Endothelial cell (in vitro differentiated cells): ENCODE data around the gene FTSJ1. TPM values are rescaled to one million over a fixed set of nuclear protein-coding genes. Genes with fewer than 3 reads are reported as not detected.

Source experiments
- DNase-seq: peaks from one replicate; pipeline ENCODE4 v3.0.0; 2021; ENCODE audit warnings: low spot score
- H3K27ac Mint-ChIP-seq: one replicate; pipeline ENCODE4 v1.8.0; 2021; ENCODE audit warnings: mixed read lengths, inconsistent platforms; ENCODE audit not compliant: unreplicated experiment
- H3K27me3 Mint-ChIP-seq: one replicate; pipeline ENCODE4 v1.8.0; 2021; ENCODE audit warnings: mild to moderate bottlenecking, moderate library complexity, mixed read lengths, inconsistent platforms; ENCODE audit not compliant: unreplicated experiment
- H3K36me3 Mint-ChIP-seq: one replicate; pipeline ENCODE4 v1.8.0; 2021; ENCODE audit warnings: mild to moderate bottlenecking, low read depth, mixed read lengths, inconsistent platforms; ENCODE audit not compliant: unreplicated experiment
- H3K4me1 Mint-ChIP-seq: one replicate; pipeline ENCODE4 v1.8.0; 2021; ENCODE audit warnings: mild to moderate bottlenecking, mixed read lengths, inconsistent platforms; ENCODE audit not compliant: unreplicated experiment
- H3K4me3 Mint-ChIP-seq: one replicate; pipeline ENCODE4 v1.8.0; 2021; ENCODE audit warnings: mild to moderate bottlenecking, mixed read lengths, inconsistent platforms; ENCODE audit not compliant: unreplicated experiment
- H3K9me3 Mint-ChIP-seq: one replicate; pipeline ENCODE4 v1.8.0; 2021; ENCODE audit warnings: mixed read lengths, inconsistent platforms; ENCODE audit not compliant: unreplicated experiment
- total RNA-seq: library from RNA; stranded (reverse); fragmentation: NEBNext Ultra II Directional; extraction: Animal tissue kit (Norgen Biotek cat#: 25700); gene quantifications from one replicate; pipeline ENCODE4 v1.2.1, GENCODE V29; 2021; ENCODE audit not compliant: unreplicated experiment
- TF ChIP-seq, protein P1 (sequence below): fragments of 200-600 bp; sonication (generic); IDR thresholded peaks from one replicate; pipeline ENCODE4 v1.5.0; 2021; ENCODE audit warnings: antibody characterized with exemption; ENCODE audit not compliant: unreplicated experiment

FTSJ1 gene
- total RNA-seq, 1 donor from 2014 or later: 38.4 TPM

DNA sequence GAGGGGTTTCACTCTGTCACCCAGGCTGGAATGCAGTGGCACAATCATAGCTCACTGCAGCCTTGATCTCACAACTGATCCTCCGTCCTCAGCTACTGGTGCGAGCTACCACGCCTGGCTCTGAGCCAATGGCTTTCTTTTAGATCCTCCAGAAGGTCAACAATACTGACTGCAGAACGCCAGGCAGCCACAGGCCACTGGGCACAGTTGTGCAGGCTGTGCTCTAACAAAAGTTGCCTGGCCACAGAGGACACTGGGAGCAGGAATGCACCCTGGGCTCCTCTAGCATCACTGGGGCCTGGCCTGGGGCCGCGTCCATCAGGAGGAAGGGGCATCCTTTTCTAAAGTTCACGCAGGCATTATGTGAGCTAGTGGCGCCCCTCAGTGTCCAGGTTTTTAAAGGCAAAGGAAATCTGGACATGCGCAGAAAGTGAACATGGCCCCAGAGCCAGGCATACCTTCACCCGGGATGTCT lies 17.9 kb downstream of the FTSJ1 start:
- H3K27me3 Mint-ChIP-seq: peaks cover 4% of the 10 kb centered on the region
- H3K4me3 Mint-ChIP-seq: no peak overlapping the region
- H3K4me1 Mint-ChIP-seq: peaks cover 5% of the 10 kb centered on the region
- H3K27ac Mint-ChIP-seq: no peak overlapping the region
- H3K36me3 Mint-ChIP-seq: no peaks in the 10 kb centered on the region
- peak; percentile 47 for DNase-seq
- TF ChIP-seq, protein P1, sequence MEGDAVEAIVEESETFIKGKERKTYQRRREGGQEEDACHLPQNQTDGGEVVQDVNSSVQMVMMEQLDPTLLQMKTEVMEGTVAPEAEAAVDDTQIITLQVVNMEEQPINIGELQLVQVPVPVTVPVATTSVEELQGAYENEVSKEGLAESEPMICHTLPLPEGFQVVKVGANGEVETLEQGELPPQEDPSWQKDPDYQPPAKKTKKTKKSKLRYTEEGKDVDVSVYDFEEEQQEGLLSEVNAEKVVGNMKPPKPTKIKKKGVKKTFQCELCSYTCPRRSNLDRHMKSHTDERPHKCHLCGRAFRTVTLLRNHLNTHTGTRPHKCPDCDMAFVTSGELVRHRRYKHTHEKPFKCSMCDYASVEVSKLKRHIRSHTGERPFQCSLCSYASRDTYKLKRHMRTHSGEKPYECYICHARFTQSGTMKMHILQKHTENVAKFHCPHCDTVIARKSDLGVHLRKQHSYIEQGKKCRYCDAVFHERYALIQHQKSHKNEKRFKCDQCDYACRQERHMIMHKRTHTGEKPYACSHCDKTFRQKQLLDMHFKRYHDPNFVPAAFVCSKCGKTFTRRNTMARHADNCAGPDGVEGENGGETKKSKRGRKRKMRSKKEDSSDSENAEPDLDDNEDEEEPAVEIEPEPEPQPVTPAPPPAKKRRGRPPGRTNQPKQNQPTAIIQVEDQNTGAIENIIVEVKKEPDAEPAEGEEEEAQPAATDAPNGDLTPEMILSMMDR: no peak
- no peaks in the 10 kb centered on the region for H3K9me3 Mint-ChIP-seq

DNA sequence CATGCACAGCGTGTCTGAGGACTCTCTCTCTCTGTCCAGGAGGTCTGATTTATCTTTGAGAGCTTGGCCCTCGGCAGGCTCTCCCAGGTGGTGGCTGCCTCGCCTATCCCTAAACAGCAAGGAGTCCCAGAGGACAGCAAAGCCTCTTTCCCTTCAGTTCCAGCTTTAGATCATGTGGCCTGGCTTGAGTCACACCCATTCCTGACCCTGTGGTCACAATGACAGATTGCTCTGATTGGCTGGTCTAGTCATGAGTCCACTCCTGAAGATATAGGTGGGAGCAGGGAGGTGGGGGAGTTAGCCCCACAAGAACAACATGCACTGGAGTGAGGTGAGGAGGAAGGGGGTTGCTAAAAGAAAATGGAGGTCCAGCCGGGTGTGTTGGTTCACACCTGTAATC lies 20.7 kb downstream of the FTSJ1 start:
- Mint-ChIP-seq H3K36me3 (no peaks in the 10 kb centered on the region), H3K4me3 (no peak overlapping the region), H3K27me3 (peaks cover 6% of the 10 kb centered on the region), H3K9me3 (no peaks in the 10 kb centered on the region), H3K4me1 (peaks cover 5% of the 10 kb centered on the region), H3K27ac (no peak overlapping the region)
- TF ChIP-seq, protein P1: no peak
- DNase-seq: no peak

DNA sequence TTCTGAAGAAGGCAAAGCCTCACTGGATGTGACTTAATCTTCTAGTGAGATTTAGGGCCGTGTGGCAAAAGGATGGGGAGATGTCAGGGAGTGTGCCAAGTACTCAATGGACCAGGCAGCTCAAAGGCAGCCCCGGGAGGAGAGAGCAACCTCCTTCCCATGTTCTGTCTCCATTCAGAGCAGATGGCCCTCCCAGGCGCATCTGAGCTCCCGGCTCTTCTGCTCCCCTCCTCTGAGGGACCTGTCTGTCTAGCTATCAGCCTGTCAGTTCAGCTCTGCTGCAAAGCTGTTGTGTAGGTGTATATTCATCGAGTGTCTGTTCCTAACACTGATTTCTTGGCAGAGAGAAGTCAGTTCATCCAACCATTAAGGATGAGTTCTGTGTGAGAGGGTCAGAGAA lies 21.9 kb downstream of the FTSJ1 start:
- H3K36me3 Mint-ChIP-seq: no peaks in the 10 kb centered on the region
- DNase-seq: no peak
- H3K4me1 Mint-ChIP-seq: no peaks in the 10 kb centered on the region
- H3K4me3 Mint-ChIP-seq: no peak overlapping the region
- no peak overlapping the region for H3K27ac Mint-ChIP-seq
- no peaks in the 10 kb centered on the region for H3K9me3 Mint-ChIP-seq
- peaks cover 6% of the 10 kb centered on the region for H3K27me3 Mint-ChIP-seq
- TF ChIP-seq, protein P1: no peak

DNA sequence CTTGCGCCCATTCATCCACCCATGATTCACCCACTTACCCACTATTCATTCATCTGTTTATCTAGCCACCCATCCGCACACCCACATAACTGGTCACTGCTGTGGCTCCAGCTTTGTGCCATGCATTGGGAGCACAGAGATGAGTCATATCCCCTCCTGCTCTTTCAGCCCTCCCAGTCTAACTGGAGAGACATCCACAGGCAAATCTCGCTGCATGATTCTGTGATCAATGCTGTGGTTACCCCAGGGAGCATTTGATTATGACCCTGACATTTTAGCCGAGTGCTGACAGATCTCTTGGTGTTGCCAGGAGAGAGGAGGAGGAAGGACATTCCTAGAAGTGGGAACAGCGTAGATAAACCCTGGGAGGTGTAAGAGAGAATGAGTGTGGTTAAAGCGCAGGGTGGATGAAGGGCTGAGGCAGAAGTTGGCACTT lies 22.4 kb downstream of the FTSJ1 start:
- Mint-ChIP-seq H3K36me3 (no peaks in the 10 kb centered on the region), H3K27ac (no peak overlapping the region), H3K9me3 (no peaks in the 10 kb centered on the region), H3K4me3 (no peak overlapping the region), H3K4me1 (no peaks in the 10 kb centered on the region), H3K27me3 (peaks cover 6% of the 10 kb centered on the region)
- no peak for DNase-seq
- TF ChIP-seq, protein P1: no peak

DNA sequence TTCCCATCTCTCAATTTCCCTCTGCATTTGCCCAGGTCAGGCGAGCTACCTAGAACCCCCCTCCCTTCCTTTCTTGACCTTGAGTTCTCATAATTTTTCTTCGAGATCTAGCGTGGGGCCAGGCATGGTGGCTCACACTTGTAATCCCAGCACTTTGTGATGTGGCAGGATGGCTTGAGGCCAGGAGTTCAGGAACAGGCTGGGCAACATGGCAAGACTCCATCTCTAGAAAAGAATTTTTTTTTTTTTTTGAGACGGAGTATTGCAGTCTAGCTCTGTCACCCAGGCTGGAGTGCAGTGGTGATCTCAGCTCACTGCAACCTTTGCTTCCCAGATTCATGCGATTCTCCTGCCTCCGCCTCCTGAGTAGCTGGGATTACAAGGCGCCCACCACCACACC lies 28.3 kb downstream of the FTSJ1 start:
- no peak overlapping the region for H3K27ac Mint-ChIP-seq
- DNase-seq: no peak
- TF ChIP-seq, protein P1: no peak
- H3K9me3 Mint-ChIP-seq: no peaks in the 10 kb centered on the region
- no peak overlapping the region for H3K4me3 Mint-ChIP-seq
- H3K4me1 Mint-ChIP-seq: no peaks in the 10 kb centered on the region
- peaks cover 2% of the 10 kb centered on the region for H3K27me3 Mint-ChIP-seq
- H3K36me3 Mint-ChIP-seq: no peaks in the 10 kb centered on the region
